Measurements from ENCODE around the gene CITED1.
"Not testable (repeated sequence)": the region's sequence is repeated elsewhere in the genome, so short reads cannot be mapped to it uniquely, and the experiment has no call there.

Gene CITED1, protein sequence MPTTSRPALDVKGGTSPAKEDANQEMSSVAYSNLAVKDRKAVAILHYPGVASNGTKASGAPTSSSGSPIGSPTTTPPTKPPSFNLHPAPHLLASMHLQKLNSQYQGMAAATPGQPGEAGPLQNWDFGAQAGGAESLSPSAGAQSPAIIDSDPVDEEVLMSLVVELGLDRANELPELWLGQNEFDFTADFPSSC

GRCh38 chrX:72305286-72306084, at the start of gene CITED1:
Gene CITED1 (minus strand): TSS chrX:72305914. CDS start chrX:72302869, 3,045 bp downstream.
- DNase-seq: no peak

GRCh38 chrX:72352786-72353185, 47.1 kb upstream of the CITED1 start:
- DNase-seq: no peak

- no peak for DNase-seq
These were observed 46.1 kb upstream of the CITED1 start for GRCh38 chrX:72351606-72352334.

GRCh38 chrX:72349190-72349589, 43.5 kb upstream of the CITED1 start:
- DNase-seq: no peak

DNA sequence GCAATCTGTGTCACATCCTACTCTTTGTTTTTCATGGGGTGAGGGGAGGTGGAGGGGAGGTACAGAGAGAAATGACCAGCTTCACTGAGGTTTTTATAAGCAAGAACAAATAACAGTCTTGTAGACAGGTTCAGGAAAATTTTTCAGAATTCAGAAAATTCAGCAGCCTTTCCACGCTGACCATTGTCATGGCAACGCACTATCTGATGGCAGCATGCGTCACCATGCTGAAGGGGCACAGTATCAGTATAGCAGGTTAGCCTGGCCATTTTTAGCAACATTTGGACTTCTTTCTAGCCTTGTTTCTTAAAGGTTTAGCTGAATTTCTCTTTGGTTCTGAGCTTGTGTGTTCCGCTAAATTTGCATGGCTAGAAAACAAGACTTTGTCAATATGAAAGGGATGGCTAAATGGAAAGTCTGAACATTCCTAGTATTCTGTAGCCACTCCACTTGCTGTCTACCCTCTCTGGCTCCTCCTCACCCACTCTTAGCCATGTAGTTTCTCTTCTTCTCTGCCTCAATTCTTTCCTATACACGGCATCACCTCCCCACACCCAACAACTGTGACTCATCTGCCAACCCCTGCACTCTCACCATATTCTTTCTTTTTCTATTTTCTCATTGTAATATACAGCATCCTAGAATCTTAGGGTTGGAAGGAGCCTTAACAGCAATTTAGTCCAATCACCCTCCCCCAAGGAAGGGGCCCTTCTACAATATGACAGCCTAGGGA, 42.7 kb upstream of the CITED1 start:
- DNase-seq: no peak

- DNase-seq: no peak
These were observed 41.7 kb upstream of the CITED1 start for GRCh38 chrX:72347366-72347765.

- no peak for DNase-seq
These were observed 40.7 kb upstream of the CITED1 start for GRCh38 chrX:72346302-72346949.

GRCh38 chrX:72340626-72341025, 34.9 kb upstream of the CITED1 start:
- DNase-seq: no peak

DNA sequence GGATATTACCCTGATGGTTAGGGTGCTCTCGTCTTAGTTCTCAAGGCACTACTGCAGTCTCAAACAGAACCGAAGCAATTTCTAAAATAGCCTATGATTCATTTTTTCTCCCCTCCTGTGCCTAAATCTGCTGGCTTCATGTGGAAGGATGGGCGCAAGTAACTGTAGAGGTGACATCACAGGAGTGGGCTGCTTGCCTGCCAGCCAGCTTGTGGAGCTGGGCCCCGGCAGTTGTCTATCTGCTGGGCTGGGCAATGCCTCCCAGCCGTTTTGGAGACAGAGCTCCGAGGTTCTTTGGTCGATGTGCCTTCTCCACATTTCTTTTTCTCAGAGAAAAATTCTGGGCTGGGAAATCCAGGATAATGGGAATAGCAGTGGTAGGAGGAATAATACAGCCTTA, 34.3 kb upstream of the CITED1 start:
- no peak for DNase-seq

- no peak for DNase-seq
These were observed 24.4 kb upstream of the CITED1 start for GRCh38 chrX:72330131-72330530.

- no peak for DNase-seq
These were observed 21.0 kb upstream of the CITED1 start for GRCh38 chrX:72326605-72327300.

DNA sequence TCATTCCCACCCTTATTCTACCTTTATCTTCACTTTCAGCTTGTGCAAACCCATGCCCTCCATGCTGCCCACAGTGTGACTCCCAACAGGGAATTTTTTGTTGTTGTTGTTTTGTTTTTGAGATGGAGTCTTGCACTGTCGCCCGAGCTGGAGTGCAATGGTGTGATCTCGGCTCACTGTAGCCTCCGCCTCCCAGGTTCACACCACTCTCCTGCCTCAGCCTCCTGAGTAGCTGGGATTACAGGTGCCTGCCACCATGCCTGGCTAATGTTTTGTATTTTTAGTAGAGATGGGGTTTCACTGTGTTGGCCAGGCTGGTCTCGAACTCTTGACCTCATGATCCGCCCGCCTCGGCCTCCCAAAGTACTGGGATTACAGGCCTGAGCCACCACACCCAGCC, 13.9 kb upstream of the CITED1 start:
- DNase-seq: not testable (repeated sequence)

GRCh38 chrX:72317139-72317538, 11.4 kb upstream of the CITED1 start:
- no peak for DNase-seq

DNA sequence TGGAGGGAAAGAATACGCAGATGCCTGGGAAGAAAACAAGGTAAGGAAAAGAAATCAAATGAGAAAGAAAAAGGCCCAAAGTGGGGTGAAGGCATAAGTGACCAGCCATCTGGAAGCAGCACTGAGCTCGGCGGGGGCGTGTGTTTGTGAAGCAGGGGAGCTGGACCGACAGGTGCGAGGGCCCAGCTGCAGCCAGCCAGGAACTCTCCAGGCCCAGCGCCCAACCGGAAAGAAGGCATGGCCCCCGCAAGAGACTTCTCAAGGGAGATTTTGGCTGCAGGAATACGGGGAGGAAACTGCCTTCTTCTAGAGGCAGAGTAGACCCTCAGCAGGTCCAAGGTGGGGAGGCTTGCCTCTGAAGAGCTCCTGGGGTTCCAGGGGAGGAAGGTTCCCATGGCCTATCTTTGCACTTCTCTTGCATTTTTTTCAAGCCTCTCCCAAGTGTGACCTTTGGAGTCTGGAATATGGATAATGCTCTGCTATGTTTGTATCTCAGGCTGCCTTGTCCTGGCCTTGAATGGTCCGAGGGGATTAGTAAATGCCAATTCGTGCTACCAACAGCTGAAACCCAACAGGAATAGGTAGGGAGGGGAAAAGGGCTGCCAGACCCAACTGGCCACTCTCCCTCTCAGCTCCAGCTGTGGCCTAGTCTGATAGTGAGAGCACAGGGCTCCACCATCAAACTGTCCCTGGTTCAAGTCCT, 10.8 kb upstream of the CITED1 start:
- no peak for DNase-seq

DNA sequence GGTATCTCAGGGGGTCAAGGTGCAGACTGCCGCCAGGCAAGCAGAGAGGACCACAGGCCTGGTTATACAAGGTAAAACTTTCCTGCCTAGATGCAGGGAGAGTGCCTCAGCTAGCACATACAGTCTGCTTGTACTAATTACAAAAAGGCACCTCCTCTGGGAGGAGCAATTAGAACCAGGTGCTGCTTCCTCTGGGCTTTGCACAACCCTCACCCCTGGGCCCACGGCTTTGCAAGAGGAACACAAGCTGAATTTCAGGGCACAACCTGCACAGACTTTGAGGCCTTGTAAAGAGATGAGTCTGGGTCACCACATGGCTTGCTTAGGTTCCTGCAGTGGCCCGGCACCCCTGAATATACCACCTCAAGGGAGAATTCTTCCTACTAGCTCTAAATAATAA, 9.2 kb upstream of the CITED1 start:
- no peak for DNase-seq

GRCh38 chrX:72313707-72314641, 8.3 kb upstream of the CITED1 start:
- DNase-seq: no peak

GRCh38 chrX:72312311-72312940, 6.7 kb upstream of the CITED1 start:
- DNase-seq: no peak

DNA sequence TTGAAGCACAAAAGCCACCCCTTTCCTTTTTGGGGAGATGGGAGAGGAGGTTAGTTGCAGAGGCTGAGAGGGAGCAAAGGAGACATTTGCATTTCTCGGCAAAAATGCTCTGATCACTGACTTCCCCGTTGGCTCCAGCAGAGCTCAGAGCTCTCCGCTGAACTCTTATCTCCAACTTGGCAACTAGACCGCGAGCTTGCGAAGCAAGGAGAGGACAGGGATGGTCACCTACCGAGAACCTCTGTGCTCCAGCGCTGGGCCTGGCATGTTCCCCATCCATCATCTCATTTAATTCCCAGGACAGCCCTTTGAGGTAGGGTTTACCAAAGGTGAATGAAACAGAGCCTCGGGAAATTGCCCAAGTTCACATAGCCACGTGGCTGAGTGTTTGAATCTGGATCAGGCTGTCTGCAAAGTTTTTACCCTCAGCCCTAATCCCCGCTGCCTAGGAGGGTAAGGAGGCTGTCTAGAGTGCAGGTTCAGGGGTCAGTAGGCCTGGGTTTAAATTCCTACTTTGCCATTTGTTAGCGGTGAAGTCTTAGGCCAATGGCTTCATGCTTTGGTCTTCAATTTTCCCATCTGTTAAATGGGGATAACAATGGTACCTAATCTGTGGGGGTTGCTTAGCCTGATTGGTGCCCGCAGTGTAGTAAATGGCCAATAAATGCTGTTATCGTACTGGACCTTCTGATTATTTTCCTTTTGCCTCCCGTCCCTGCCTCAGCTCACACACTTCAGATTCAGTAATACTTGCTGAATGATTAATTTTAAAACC, 3.8 kb upstream of the CITED1 start:
- DNase-seq: no peak
